ENCODE results near the gene RBP4. TPM values are rescaled to one million over a fixed set of nuclear protein-coding genes. Genes with fewer than 3 reads are reported as not detected.
A peak's percentile ranks its signal among the peaks of the same experiment; 100 is the strongest.

The RBP4 gene
- total and polyA plus RNA-seq, 5 experiments from 2014 or later = not detected

DNA sequence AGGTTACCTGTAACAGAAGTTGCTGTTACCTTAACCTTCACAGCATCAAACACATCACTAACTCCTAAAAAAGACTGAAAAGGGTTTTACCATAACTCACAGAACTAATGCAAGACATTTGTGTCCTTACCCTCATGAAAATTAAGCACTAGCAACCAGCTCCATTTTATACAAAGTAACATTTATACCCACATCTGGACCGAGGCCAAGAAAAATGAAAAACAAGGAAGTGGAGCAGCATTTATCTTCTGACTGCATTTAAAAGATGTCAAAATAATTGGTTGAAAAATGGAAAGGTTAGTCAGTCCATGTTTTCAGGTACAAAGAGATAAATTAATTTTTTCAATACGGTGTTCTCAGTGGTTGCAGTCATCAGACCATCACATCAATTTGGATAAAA lies 3.1 kb upstream of the RBP4 start:
- peaks cover 29 to 46% (median 43%) of the 10 kb centered on the region in 5 donors for H3K27me3 Mint-ChIP-seq
- peaks cover 0 to 5% (median 0%) of the 10 kb centered on the region in 3 donors for H3K36me3 Mint-ChIP-seq
- DNase-seq = no peak
- peaks cover 0 to 31% (median 7%) of the 10 kb centered on the region in 9 donors for H3K9me3 Mint-ChIP-seq
- no peak for ATAC-seq
- POLR2A ChIA-PET = no interaction called here
- H3K4me1 Mint-ChIP-seq = peaks cover 0 to 4% (median 2%) of the 10 kb centered on the region in 4 donors
- H3K27ac Mint-ChIP-seq = no peak overlapping the region
- H3K4me3 Mint-ChIP-seq = no peak overlapping the region

DNA sequence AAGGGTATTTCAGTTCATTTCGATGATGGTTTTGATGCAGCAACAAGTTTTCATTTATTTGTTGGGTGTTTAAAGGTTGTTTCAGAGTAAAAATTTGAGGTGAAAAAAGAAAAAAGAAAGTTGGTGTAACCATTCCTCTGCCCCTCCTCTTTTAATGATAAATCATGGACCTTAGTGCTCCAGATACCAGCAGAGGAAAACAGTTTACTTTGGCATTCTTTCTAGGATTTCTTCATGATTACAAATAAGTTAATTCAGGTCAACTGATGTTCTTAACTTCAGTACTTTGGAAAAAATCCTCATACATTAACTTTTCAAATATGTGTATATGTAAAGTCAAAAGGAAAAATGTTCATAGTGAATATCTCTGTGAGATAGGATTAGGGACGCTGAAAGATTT lies 2.0 kb upstream of the RBP4 start:
- Mint-ChIP-seq H3K27ac (no peak overlapping the region), H3K9me3 (peaks cover 0 to 21% (median 7%) of the 10 kb centered on the region in 9 donors), H3K36me3 (peaks cover 0 to 5% (median 0%) of the 10 kb centered on the region in 3 donors), H3K27me3 (peaks cover 27 to 44% (median 43%) of the 10 kb centered on the region in 5 donors), H3K4me3 (no peak overlapping the region), H3K4me1 (peaks cover 0 to 4% (median 2%) of the 10 kb centered on the region in 4 donors)
- POLR2A ChIA-PET = no interaction called here
- ATAC-seq (no peak), DNase-seq (no peak)

DNA sequence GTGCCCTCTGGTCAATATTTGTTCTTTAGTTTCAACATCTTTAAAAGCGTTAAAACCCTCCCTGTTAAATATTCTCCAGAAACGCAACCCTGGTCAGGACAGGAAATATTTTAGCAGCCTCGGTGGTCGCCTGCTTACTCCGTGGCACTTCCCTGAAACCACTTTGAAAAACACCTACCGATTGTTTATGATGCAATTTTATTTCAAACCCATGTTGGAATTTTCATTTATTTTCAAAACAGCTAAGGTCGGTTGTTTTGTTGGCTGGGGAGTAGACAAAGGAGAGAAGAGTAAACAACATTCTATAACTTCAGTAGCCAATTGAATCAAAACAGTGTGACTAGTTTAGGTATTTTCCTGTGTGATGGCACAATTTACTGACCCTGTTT lies 733 bp upstream of the RBP4 start:
- POLR2A ChIA-PET = no interaction called here
- no peak for ATAC-seq
- Mint-ChIP-seq H3K4me3 (no peak overlapping the region), H3K27me3 (peaks cover 24 to 43% (median 42%) of the 10 kb centered on the region in 5 donors), H3K27ac (no peak overlapping the region), H3K9me3 (peaks cover 0 to 9% (median 0%) of the 10 kb centered on the region in 9 donors), H3K36me3 (peaks cover 0 to 5% (median 0%) of the 10 kb centered on the region in 3 donors), H3K4me1 (peaks cover 0 to 4% (median 2%) of the 10 kb centered on the region in 4 donors)
- no peak for DNase-seq

DNA sequence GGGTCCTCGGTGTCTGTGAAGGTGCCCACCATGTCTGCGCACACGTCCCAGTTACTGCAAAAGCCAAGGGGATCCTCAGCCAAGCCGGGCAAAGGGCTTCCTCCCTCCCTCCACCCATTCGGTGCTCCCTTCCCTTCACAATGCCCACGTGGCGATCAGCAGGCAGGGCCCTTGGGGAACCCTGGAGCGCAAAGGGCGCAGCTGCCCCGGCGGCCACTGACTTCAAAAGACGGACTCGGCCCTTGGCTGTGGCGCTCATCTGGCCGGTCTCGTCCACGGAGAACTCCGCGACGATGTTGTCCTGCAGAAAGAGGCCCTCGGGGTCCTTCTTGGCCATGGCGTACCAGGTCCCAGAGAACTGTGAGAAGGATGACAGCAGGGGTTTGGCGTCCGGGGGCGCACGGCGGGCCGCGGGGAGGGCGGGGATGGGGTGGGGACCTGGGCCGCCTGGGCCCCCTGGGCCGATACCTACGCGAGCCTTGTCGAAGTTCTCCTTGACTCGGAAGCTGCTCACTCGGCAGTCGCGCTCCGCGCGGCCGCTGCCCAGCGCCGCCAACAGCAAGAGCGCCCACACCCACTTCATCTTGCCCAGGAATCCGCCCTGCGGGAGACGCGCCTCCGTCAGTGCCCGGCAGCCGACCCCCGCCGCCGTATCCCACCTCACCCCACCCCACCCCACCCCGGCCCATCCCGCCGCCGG lies 439 bp downstream of the RBP4 start:
- H3K27ac Mint-ChIP-seq = no peak overlapping the region
- ATAC-seq (no peak), DNase-seq (no peak)
- no peaks in the 10 kb centered on the region for H3K36me3 Mint-ChIP-seq
- no peaks in the 10 kb centered on the region for H3K9me3 Mint-ChIP-seq
- POLR2A ChIA-PET = no interaction called here
- H3K4me3 Mint-ChIP-seq = no peak overlapping the region
- peaks cover 0 to 4% (median 2%) of the 10 kb centered on the region in 4 donors for H3K4me1 Mint-ChIP-seq
- peaks cover 15 to 43% (median 36%) of the 10 kb centered on the region in 5 donors for H3K27me3 Mint-ChIP-seq

DNA sequence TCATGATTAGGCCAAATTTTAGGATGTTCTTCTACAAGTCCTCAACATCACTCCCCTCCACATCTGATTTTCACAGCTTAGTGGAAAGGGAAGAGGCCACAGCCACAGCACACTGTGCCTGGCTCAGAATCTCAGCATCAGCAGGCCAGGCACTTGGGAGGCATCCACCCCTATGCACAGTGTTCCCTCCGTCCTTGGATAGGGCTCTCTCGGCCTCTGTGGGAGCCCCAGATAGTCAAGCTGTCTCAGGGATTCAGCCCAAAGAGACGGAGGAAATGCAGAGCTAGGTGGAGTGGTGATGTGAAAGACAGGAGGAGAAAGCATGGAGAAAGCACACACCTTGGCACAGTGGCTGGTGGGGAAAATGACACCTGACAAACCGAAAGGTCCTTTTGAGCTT lies 1.3 kb downstream of the RBP4 start:
- Mint-ChIP-seq H3K4me1 (peaks cover 0 to 4% (median 2%) of the 10 kb centered on the region in 4 donors), H3K9me3 (no peaks in the 10 kb centered on the region), H3K36me3 (no peaks in the 10 kb centered on the region), H3K27ac (no peak overlapping the region), H3K4me3 (peak overlapping the region in 1 of 10 donors; percentile 45), H3K27me3 (peaks cover 15 to 43% (median 36%) of the 10 kb centered on the region in 5 donors)
- POLR2A ChIA-PET = no interaction called here
- DNase-seq = no peak
- no peak for ATAC-seq

DNA sequence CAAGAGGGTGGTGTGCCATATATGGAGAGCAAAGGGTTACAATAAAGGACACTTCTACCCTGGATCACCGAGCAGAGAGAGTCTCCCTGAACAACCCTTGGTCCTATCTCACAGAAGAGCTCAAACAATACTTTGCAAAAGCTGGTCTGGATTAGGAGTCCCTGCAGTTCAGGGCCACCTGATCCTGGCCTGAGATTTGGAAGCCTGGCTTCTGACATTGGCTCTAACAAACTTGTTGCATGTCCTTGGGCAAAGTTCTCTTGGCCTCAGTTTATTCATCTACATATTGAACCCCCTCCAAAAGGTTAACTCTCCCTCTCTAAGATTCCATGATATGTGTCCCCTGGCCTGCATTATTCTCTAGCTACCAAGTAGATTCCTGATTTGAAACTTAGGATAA lies 1.7 kb downstream of the RBP4 start:
- no peak for ATAC-seq
- H3K27ac Mint-ChIP-seq = no peak overlapping the region
- peaks cover 12 to 42% (median 35%) of the 10 kb centered on the region in 5 donors for H3K27me3 Mint-ChIP-seq
- POLR2A ChIA-PET = no interaction called here
- H3K36me3 Mint-ChIP-seq = no peaks in the 10 kb centered on the region
- DNase-seq = no peak
- H3K4me1 Mint-ChIP-seq = peaks cover 0 to 4% (median 2%) of the 10 kb centered on the region in 4 donors
- H3K9me3 Mint-ChIP-seq = no peaks in the 10 kb centered on the region
- H3K4me3 Mint-ChIP-seq = no peak overlapping the region

DNA sequence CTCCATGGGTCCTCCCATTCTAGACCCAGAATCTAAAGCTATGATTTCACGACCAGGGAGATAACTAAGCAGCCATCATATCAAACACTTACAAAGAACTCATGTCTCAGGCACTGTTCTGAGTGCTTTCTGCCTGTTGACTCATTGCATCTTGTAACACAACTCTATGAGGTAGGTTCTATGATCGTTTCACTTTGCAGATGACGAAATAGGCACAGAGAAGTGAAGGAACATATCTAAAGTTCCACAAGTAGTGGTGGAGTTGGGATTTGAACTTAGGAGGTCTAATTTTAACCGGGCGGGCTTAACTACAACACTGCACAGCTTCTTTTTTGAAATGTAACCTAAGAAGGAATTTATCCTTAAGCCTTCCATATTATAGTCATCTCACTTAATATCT lies 2.9 kb downstream of the RBP4 start:
- no peaks in the 10 kb centered on the region for H3K36me3 Mint-ChIP-seq
- DNase-seq = no peak
- H3K9me3 Mint-ChIP-seq = no peaks in the 10 kb centered on the region
- H3K4me1 Mint-ChIP-seq = peaks cover 0 to 4% (median 2%) of the 10 kb centered on the region in 4 donors
- no peak overlapping the region for H3K27ac Mint-ChIP-seq
- no peak for ATAC-seq
- no peak overlapping the region for H3K4me3 Mint-ChIP-seq
- POLR2A ChIA-PET = no interaction called here
- H3K27me3 Mint-ChIP-seq = peaks cover 12 to 34% (median 27%) of the 10 kb centered on the region in 5 donors

DNA sequence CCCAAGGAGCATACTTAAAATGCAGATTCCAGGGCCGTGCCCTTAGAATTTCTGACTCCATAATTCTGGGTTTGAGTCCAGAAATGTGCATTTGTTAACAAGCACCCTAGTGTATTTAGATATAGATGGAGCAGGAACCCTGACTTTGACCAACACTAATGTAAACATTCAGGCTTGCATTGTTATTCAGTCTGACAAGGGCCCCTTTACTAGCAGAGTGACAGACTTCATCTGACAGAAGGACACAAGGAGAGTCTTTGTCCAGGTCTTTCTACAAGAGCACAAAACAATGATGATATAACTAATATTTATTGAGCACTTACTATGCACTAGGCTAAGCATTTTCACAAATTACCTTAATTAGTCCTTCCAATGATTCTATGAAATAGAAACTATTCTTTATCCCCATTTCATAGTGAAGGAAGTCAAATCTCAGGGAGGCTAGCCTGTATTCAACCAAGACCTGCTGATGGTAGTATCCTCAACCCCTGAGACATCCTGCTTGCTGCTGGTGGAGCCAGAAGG lies 3.9 kb downstream of the RBP4 start:
- Mint-ChIP-seq H3K4me3 (no peak overlapping the region), H3K27ac (no peak overlapping the region), H3K9me3 (no peaks in the 10 kb centered on the region), H3K36me3 (no peaks in the 10 kb centered on the region), H3K4me1 (peaks cover 0 to 4% (median 2%) of the 10 kb centered on the region in 4 donors), H3K27me3 (peaks cover 12 to 24% (median 17%) of the 10 kb centered on the region in 5 donors)
- ATAC-seq (no peak), DNase-seq (no peak)
- POLR2A ChIA-PET = no interaction called here

DNA sequence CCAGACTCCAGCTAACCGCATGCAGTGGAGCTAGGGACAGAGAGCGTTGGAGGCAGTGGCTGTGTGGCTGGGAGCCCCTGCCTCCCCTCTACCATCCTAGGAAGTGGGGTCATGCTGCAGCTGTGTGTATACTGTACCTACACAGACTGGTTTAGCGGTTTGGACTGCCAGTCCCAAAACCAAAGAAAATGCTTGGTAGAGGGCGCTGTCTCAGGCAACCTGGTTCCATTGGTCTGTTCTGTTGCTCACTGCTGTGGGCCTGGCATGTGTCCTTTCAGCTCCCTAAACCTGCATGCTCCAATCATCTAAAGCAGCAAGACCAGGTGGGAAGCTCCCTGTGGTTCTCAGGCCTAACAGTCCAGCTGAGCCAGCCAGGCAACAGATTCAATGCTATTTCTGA lies 4.5 kb downstream of the RBP4 start:
- ATAC-seq = no peak
- H3K27me3 Mint-ChIP-seq = peaks cover 6 to 18% (median 11%) of the 10 kb centered on the region in 5 donors

DNA sequence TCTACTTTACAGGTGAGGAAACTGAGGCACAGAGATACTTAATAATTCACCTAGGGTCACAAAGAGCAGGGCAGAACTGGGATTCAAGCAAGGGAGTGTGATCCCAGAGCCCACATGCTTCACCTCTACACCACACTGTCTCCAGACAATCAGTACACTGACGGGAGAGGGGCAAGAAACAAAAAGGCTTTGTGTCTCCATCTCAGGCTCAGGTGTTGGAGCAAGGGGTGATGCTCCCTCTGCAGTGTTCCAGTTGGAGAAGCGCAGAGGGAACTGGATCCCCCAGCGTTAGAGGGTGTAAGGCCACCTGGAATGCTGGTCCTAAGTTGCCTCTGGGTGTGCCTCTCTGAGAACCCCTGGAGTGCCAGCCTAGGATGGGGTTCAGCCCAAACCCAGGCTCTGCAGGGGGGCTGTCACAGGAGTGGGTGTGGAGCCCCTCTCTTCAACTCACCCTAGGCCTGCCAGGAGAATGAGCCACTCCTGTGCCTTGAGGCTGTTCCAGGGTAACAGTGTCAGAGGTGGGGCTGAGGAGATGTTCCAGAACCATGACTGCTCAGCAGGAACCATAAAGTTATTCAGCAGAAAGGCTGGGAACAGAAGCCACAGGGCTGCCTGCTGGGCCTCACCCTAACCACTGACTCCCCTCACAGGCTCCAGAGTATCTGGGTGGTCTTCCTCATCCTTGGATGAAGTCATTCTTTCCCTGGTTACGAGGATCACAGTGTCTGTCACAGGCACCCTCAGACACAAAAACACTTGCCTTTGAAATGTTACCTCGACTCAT lies 5.5 kb downstream of the RBP4 start:
- Mint-ChIP-seq H3K27me3 (peaks cover 7 to 15% (median 11%) of the 10 kb centered on the region in 5 donors), H3K36me3 (no peaks in the 10 kb centered on the region), H3K9me3 (no peaks in the 10 kb centered on the region), H3K4me3 (no peak overlapping the region), H3K27ac (no peak overlapping the region), H3K4me1 (peaks cover 0 to 4% (median 0%) of the 10 kb centered on the region in 4 donors)
- ATAC-seq (no peak), DNase-seq (no peak)
- POLR2A ChIA-PET = no interaction called here

More for the DNA sequence above, 4.5 kb downstream of the RBP4 start:
- Mint-ChIP-seq H3K27ac (no peak overlapping the region), H3K4me1 (peaks cover 0 to 4% (median under 1%) of the 10 kb centered on the region in 4 donors), H3K9me3 (no peaks in the 10 kb centered on the region), H3K4me3 (no peak overlapping the region), H3K36me3 (no peaks in the 10 kb centered on the region)
- no peak for DNase-seq
- POLR2A ChIA-PET = no interaction called here

DNA sequence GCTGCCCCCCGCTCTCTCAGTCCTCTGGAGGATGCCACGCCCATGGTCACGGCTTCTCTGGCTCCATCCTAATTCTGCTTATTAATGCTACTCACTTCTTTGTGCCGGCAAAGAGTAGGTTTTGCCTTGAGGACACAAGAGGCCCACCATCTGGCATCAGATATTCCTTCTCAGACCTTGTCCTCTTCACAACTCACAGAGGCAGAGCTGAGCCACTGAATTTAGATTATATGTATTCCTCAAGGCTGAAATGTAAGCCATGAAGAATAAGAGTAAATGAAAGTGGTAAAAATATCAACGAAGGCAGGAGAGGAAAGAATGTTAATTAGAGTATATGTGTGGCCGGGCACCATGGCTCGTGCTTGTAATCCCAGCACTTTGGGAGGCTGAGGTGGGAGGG lies 6.5 kb downstream of the RBP4 start:
- Mint-ChIP-seq H3K27ac (no peak overlapping the region), H3K27me3 (peaks cover 4 to 8% (median 6%) of the 10 kb centered on the region in 5 donors), H3K4me1 (no peaks in the 10 kb centered on the region), H3K4me3 (no peak overlapping the region), H3K9me3 (no peaks in the 10 kb centered on the region), H3K36me3 (no peaks in the 10 kb centered on the region)
- POLR2A ChIA-PET = no interaction called here
- ATAC-seq (no peak), DNase-seq (no peak)

DNA sequence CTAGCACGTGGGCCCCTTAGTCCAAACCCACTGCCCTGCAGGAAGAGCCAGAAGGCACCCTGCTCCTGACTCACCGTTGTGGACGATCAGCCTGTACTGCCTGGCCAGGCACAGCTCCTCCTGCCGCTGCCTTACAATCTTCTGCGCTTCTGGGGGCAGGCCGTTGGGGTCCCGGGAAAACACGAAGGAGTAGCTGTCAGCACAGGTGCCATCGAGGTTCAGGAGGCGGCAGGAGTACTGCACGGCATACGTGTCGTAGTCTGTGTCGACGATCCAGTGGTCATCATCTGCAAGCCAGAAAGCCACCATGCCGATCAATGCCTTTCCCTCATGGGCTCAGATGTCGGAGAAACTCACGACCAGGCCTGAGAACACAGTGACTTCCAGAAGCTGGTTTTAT lies 7.3 kb downstream of the RBP4 start:
- no peak for ATAC-seq
- Mint-ChIP-seq H3K4me3 (no peak overlapping the region), H3K36me3 (no peaks in the 10 kb centered on the region), H3K27me3 (peaks cover 0 to 11% (median 3%) of the 10 kb centered on the region in 5 donors), H3K9me3 (no peaks in the 10 kb centered on the region), H3K4me1 (no peaks in the 10 kb centered on the region), H3K27ac (no peak overlapping the region)
- POLR2A ChIA-PET = no interaction called here
- DNase-seq = no peak

DNA sequence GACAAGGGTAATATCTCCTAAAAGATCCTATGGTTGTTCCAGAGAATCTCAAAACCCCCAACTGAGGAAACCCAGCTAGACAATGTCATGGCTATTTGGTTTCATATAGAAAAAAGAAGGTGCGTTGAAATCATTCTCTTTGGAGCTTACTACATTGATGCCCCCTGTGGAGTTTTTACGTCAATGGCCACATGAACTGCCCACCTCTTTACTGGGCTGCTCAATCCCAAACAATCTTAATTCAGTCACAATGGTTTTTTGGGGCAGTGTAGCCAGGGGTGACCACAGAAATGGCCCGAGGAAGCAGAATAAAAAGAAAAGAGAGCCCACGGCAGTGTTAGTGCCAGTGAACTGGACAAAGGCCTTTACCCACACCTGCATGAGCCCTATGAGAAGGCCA lies 7.8 kb downstream of the RBP4 start:
- Mint-ChIP-seq H3K27me3 (peaks cover 0 to 13% (median 1%) of the 10 kb centered on the region in 5 donors), H3K36me3 (no peaks in the 10 kb centered on the region), H3K27ac (no peak overlapping the region), H3K9me3 (no peaks in the 10 kb centered on the region), H3K4me3 (no peak overlapping the region), H3K4me1 (no peaks in the 10 kb centered on the region)
- POLR2A ChIA-PET = no interaction called here
- no peak for ATAC-seq
- DNase-seq = no peak

Data from naive thymus-derived CD8-positive, alpha-beta T cell (primary cell).